Measurements from ENCODE around the gene PARD3B. TPM values are rescaled to one million over a fixed set of nuclear protein-coding genes. Genes with fewer than 3 reads are reported as not detected.

PARD3B gene
- total and polyA plus RNA-seq, 2 of the 8 experiments (the other 6 are each of a cell fraction or from before 2014, with no cell fraction given): 1.2 to 5.7 TPM

GRCh38 chr2:204827701-204828590 lies 282.7 kb downstream of the PARD3B start:
- Histone ChIP-seq H2AFZ (ENCODE audit: low read length) (no peak overlapping the region), H3K27ac (ENCODE audit: low read depth, low read length) (no peak overlapping the region), H2BK5ac (ENCODE audit: low read depth, low read length) (no peak overlapping the region), H3K79me2 (ENCODE audit: control insufficient read depth in 1 of 2, insufficient read depth in 2 of 2, low read length in 2 of 2) (no peaks in the 10 kb centered on the region), H3K4me1 (replicated peaks in 1 of 4; ENCODE audit: control insufficient read depth in 3 of 4, insufficient read depth in 4 of 4, low read length in 3 of 4) (no peaks in the 10 kb centered on the region), H4K91ac (replicated peaks; ENCODE audit: insufficient read length, low read length) (no peak overlapping the region), H3K9ac (replicated peaks in 1 of 4; ENCODE audit: extremely low read depth in 1 of 4, low read depth in 3 of 4, low read length in 3 of 4) (no peak overlapping the region), H3K14ac (ENCODE audit: insufficient read length) (no peak overlapping the region), H3K23me2 (ENCODE audit: low read depth, low read length) (no peaks in the 10 kb centered on the region), H3K4me2 (ENCODE audit: insufficient read depth in 1 of 2, low read depth in 2 of 2, low read length in 2 of 2) (no peak overlapping the region), H2BK15ac (ENCODE audit: low read length) (no peak overlapping the region), H4K20me1 (replicated peaks in 1 of 2; ENCODE audit: control insufficient read depth in 1 of 2, insufficient read depth in 2 of 2, low read length in 2 of 2) (no peaks in the 10 kb centered on the region), H2BK120ac (replicated peaks; ENCODE audit: low read depth, low read length) (no peak overlapping the region), H3K4me3 (ENCODE audit: extremely low read depth in 1 of 4, insufficient read depth in 2 of 4, low read depth in 3 of 4, low read length in 4 of 4) (no peak overlapping the region), H3K36me3 (ENCODE audit: control insufficient read depth in 2 of 4, insufficient read depth in 4 of 4, low read length in 3 of 4) (no peaks in the 10 kb centered on the region), H3K27me3 (replicated peaks in 1 of 4; ENCODE audit: control insufficient read depth in 3 of 4, extremely low read depth in 1 of 4, insufficient read depth in 3 of 4, low read length in 3 of 4) (no peaks in the 10 kb centered on the region), H3K79me1 (ENCODE audit: low read depth, low read length) (no peaks in the 10 kb centered on the region), H3K23ac (ENCODE audit: insufficient read length) (no peak overlapping the region), H2BK20ac (ENCODE audit: low read length) (no peak overlapping the region), H3K4ac (replicated peaks; ENCODE audit: insufficient read length, low read depth, low read length) (no peak overlapping the region), H4K5ac (ENCODE audit: insufficient read length, low read depth, low read length) (no peak overlapping the region), H4K8ac (ENCODE audit: extremely low read depth, insufficient read depth, low read length) (no peak overlapping the region), H3K18ac (ENCODE audit: extremely low read depth, low read length) (no peak overlapping the region), H3K9me3 (ENCODE audit: insufficient read depth in 2 of 2, low read depth in 1 of 2, low read length in 1 of 2) (no peaks in the 10 kb centered on the region), H2AK5ac (ENCODE audit: low read depth, low read length) (no peak overlapping the region), H2BK12ac (ENCODE audit: low read depth, low read length) (no peak overlapping the region), H3K56ac (replicated peaks; ENCODE audit: insufficient read length, low read depth, low read length) (no peak overlapping the region)
- POLR2A ChIA-PET (ENCODE audit: partially characterized antibody): no interaction called here
- DNase-seq (ENCODE audit: low read depth in 1 of 2, low spot score in 2 of 2) (no peak), FAIRE-seq (no peak)
- TF ChIP-seq KDM4A (IDR thresholded peaks at IDR 0.05; ENCODE audit: low read depth, low read length, severe bottlenecking) (no peak), CBX5 (IDR thresholded peaks at IDR 0.05; ENCODE audit: low read depth, low read length) (no peak), CREB1 (IDR thresholded peaks at IDR 0.05) (no peak), EP300 (IDR thresholded peaks at IDR 0.05; ENCODE audit: borderline replicate concordance in 1 of 2, low read depth in 2 of 2, low read length in 2 of 2) (no peak), RNF2 (IDR thresholded peaks at IDR 0.05; ENCODE audit: borderline replicate concordance, low read depth, low read length, missing control alignments, poor library complexity, severe bottlenecking) (no peak), POLR2AphosphoS5 (IDR thresholded peaks at IDR 0.05; ENCODE audit: low read depth, low read length) (no peak), PHF8 (conservative IDR thresholded peaks at IDR 0.05; ENCODE audit: low read depth, low read length) (no peak), EGR1 (IDR thresholded peaks at IDR 0.05; ENCODE audit: borderline replicate concordance, low read depth, low read length) (no peak), CEBPB (IDR thresholded peaks at IDR 0.05; ENCODE audit: low read depth, low read length) (no peak), ASH2L (IDR thresholded peaks at IDR 0.05; ENCODE audit: low read length) (no peak), EZH2 (IDR thresholded peaks at IDR 0.05; ENCODE audit: low read depth, low read length, severe bottlenecking) (no peak)
- WGBS, 2 experiments (ENCODE audit: extremely low coverage in 1 of 2, insufficient coverage in 1 of 2, insufficient read length in 1 of 2, insufficient replicate concordance in 2 of 2, low coverage in 1 of 2, low lambda C conversion rate in 2 of 2, missing lambda C conversion rate in 1 of 2): 95% methylated on average over 9 of the region's 9 CpGs; no CpG with 5 or more reads in 1 of the 2 experiments
- CTCF ChIA-PET (ENCODE audit: partially characterized antibody): interaction anchor here (0.7 kb wide), 1 partner anchor 682 kb away, joined by 3 read pairs; no protein-coding TSS in a partner anchor

Measured in H1 (cell line).